K562 (cell line): ENCODE measurements around the gene ZFAND3. TPM values are rescaled to one million over a fixed set of nuclear protein-coding genes. Genes with fewer than 3 reads are reported as not detected.

Experiments used
- CHD1 ChIP-seq: fragments of 200-600 bp; sonication (generic); IDR thresholded peaks from one replicate; pipeline ENCODE4 v1.6.1; 2012; ENCODE audit warnings: mild to moderate bottlenecking, moderate library complexity, low read length, inconsistent platforms
- ELF4 ChIP-seq: fragments of 450-650 bp; formaldehyde crosslinking; IDR thresholded peaks from 2 replicates; pipeline ENCODE4 v1.4.0; 2022; ENCODE audit warnings: missing genetic modification characterization
- EP400 ChIP-seq: fragments of 450-650 bp; IDR thresholded peaks from 2 replicates; pipeline ENCODE4 v1.6.1; 2017; ENCODE audit warnings: antibody characterized with exemption, mild to moderate bottlenecking, moderate library complexity
- ETV1 ChIP-seq: fragments of 450-650 bp; conservative IDR thresholded peaks from 2 replicates; pipeline ENCODE4 v1.6.1; 2016; ENCODE audit warnings: missing genetic modification characterization, control low read depth, low read depth, missing compliant biosample characterization
- ETV6 ChIP-seq, 3 experiments: fragments of 150-350 bp in 1 of 3; sonication (generic) in 1 of 3; formaldehyde crosslinking in 1 of 3; IDR thresholded peaks; 2 replicates each; pipeline versions ENCODE4 v1.6.1 to v1.8.0; 2014 to 2022; ENCODE audit warnings: borderline replicate concordance in 2 of 3, low read depth in 2 of 3, antibody characterized with exemption in 1 of 3, low read length in 1 of 3, mild to moderate bottlenecking in 1 of 3, missing genetic modification reagents in 1 of 3
- HMGXB4 ChIP-seq: sonication (generic); formaldehyde crosslinking; IDR thresholded peaks from 2 replicates; pipeline ENCODE4 v1.8.1; 2023; ENCODE audit warnings: mild to moderate bottlenecking, missing genetic modification reagents
- HNRNPLL ChIP-seq: fragments of 200-400 bp; formaldehyde crosslinking; IDR thresholded peaks from 2 replicates; pipeline ENCODE4 v1.6.1; 2017; ENCODE audit warnings: low read length, low read depth, mild to moderate bottlenecking; ENCODE audit not compliant: poor library complexity, severe bottlenecking
- LARP7 ChIP-seq: fragments of 450-650 bp; IDR thresholded peaks from 2 replicates; pipeline ENCODE4 v1.6.1; 2016
- MLLT1 ChIP-seq, 2 experiments: fragments of 450-650 bp; IDR thresholded peaks; 2 replicates each; pipeline ENCODE4 v1.6.1; 2016
- MNT ChIP-seq, 2 experiments: fragments of 450-650 bp; conservative IDR thresholded peaks; 2 replicates each; pipeline ENCODE4 v1.6.1; 2017; ENCODE audit warnings: mild to moderate bottlenecking in 2 of 2, moderate library complexity in 2 of 2
- PHF21A ChIP-seq: fragments of 450-650 bp; IDR thresholded peaks from 2 replicates; pipeline ENCODE4 v1.6.1; 2017; ENCODE audit warnings: low read depth, borderline replicate concordance
- POLR2AphosphoS2 ChIP-seq: IDR thresholded peaks from 2 replicates; pipeline ENCODE4 v1.6.1; 2012; ENCODE audit warnings: low read length, improper control_type of control experiment
- RFX7 ChIP-seq: fragments of 250-450 bp; sonication (Bioruptor Pico); IDR thresholded peaks from 2 replicates; pipeline ENCODE4 v1.5.1; 2021; ENCODE audit warnings: mild to moderate bottlenecking
- SMARCE1 ChIP-seq: fragments of 450-650 bp; IDR thresholded peaks from 2 replicates; pipeline ENCODE4 v1.7.1; 2016; ENCODE audit warnings: mild to moderate bottlenecking
- SP1 ChIP-seq: sonication (generic); formaldehyde crosslinking; IDR thresholded peaks from 2 replicates; pipeline ENCODE4 v1.8.1; 2022; ENCODE audit warnings: mild to moderate bottlenecking, missing genetic modification reagents
- SPI1 ChIP-seq: IDR thresholded peaks from 2 replicates; pipeline ENCODE4 v1.6.1; 2011; ENCODE audit warnings: low read depth, low read length, control low read depth, borderline replicate concordance
- TEAD1 ChIP-seq, 2 experiments: fragments of 450-650 bp in 1 of 2; sonication (generic) in 1 of 2; formaldehyde crosslinking; IDR thresholded peaks; 2 replicates each; pipeline versions ENCODE4 v1.4.0 to v1.8.0; 2020 to 2022; ENCODE audit warnings: mild to moderate bottlenecking in 2 of 2, missing genetic modification reagents in 1 of 2
- ZNF124 ChIP-seq: sonication (generic); formaldehyde crosslinking; IDR thresholded peaks from 2 replicates; pipeline ENCODE4 v1.8.1; 2022; ENCODE audit warnings: missing genetic modification reagents
- ZNF217 ChIP-seq: sonication (generic); formaldehyde crosslinking; IDR thresholded peaks from 2 replicates; pipeline ENCODE4 v1.8.0; 2022; ENCODE audit warnings: mild to moderate bottlenecking, missing genetic modification reagents
- ZNF436 ChIP-seq: fragments of 250-450, 450-650 bp; sonication (Bioruptor Pico); formaldehyde crosslinking; IDR thresholded peaks from 2 replicates; pipeline ENCODE4 v1.7.0; 2020; ENCODE audit warnings: mild to moderate bottlenecking
- ZNF507 ChIP-seq: conservative IDR thresholded peaks from 2 replicates; pipeline ENCODE4 v1.6.1; 2017; ENCODE audit warnings: missing genetic modification characterization, missing compliant biosample characterization
- ZNF551 ChIP-seq: fragments of 250-450 bp; sonication (Bioruptor Pico); IDR thresholded peaks from 2 replicates; pipeline ENCODE4 v1.5.0; 2021; ENCODE audit warnings: mild to moderate bottlenecking, moderate library complexity
- polyA plus RNA-seq, 8 experiments: library from polyadenylated mRNA; depleted of rRNA in 4 of 8; stranded (reverse) in 5 of 8; unstranded in 3 of 8; fragments of >200 nt; fragmentation: Nextera tagmentation in 2 of 8; fragmentation: Illumina TruSeq in 1 of 8; extraction: Ambion mirVana in 2 of 8; extraction: Trizol in 1 of 8; gene quantifications; 2 replicates each; pipeline versions ENCODE4 v1.2.1 to v1.2.3, GENCODE V29; 2011 to 2014; ENCODE audit warnings: inconsistent platforms in 1 of 8, missing spikeins in 1 of 8
- total RNA-seq, 7 experiments: library from RNA; depleted of rRNA in 6 of 7; stranded (reverse); fragments of >200 nt in 6 of 7; fragmentation: Illumina TruSeq in 2 of 7; extraction: Trizol in 2 of 7; gene quantifications; 2 replicates each; pipeline versions ENCODE4 v1.2.1 to v1.2.3, GENCODE V29; 2011 to 2021; ENCODE audit warnings: low replicate concordance in 1 of 7
- TF ChIP-seq, protein P1 (sequence below): fragments of 450-650 bp; IDR thresholded peaks from 2 replicates; pipeline ENCODE4 v1.6.1; 2016; ENCODE audit warnings: antibody characterized with exemption

ZFAND3 gene
- total and polyA plus RNA-seq, 9 of the 15 experiments (the other 6 are each of a cell fraction or from before 2014, with no cell fraction given) = 0.81 to 26.6 (median 11.8) TPM

DNA sequence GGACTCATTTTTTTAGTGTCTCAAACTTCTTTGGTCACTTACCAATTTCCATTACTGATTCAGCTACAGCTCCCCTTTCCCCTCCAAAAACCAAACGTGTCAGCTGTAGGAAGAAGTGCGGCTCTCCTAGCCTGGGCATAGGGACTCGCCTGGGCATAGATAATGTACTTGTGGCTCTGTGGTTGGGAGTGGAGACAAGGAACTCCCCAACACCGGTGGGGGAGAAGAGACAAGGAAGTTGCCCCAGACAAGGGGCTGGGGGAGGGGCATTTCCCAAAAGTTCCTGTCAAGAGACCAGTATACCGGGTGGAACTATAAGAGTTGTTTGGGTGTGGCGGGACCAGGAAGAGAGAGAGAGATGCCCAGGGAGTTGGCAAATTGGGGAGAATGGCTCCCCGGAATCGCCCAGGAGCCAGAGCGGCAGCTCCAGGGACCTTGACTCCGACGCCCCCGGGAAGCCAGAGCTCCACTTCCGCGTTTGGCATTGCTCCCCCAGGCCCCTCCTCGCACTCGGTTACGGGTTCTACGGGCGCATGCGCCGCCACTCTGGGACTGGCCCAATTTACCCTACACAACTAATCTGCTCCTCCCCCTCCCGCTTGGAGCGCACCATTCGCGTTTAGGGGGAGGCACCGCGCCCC lies 871 bp upstream of the ZFAND3 start (continued):
- TF ChIP-seq MLLT1 (IDR thresholded peaks at IDR 0.05) = peak; percentile 44 to 58; a peak in 1 of 4 replicates
- no peak for TF ChIP-seq MNT (conservative IDR thresholded peaks at IDR 0.05)
- peak; percentile 92 for TF ChIP-seq ETV1 (tag)
- no peak for TF ChIP-seq ZNF551 (CRISPR knock-in tag)
- no peak for TF ChIP-seq LARP7
- no peak for TF ChIP-seq ZNF507 (tag)
- no peak; the same call in 1 of the 2 replicates for TF ChIP-seq HMGXB4 (CRISPR knock-in tag)
- TF ChIP-seq EP400 = peak; percentile 85
- TF ChIP-seq SMARCE1 = peak; percentile 78
- peak; percentile 60; the same call in 1 of the 2 replicates for TF ChIP-seq POLR2AphosphoS2
- TF ChIP-seq HNRNPLL = peak; percentile 84
- no peak for TF ChIP-seq ZNF436
- no peak for TF ChIP-seq PHF21A
- TF ChIP-seq SPI1 = peak; percentile 93
- TF ChIP-seq ELF4 (CRISPR knock-in tag) = peak; percentile 99
- no peak; the same call in 1 of the 2 replicates for TF ChIP-seq RFX7
- peak in 1 of 2 experiments; percentile 55; a peak in 2 of 4 replicates for TF ChIP-seq TEAD1 (CRISPR knock-in tag; IDR thresholded peaks at IDR 0.05)
- no peak for TF ChIP-seq CHD1
- TF ChIP-seq ZNF217 = no peak
- TF ChIP-seq ETV6 (IDR thresholded peaks at IDR 0.05; ENCODE audit: borderline replicate concordance in 1 of 2, low read depth in 2 of 2, low read length in 1 of 2) = peak; percentile 95 to 96
- peak; percentile 59; the same call in 1 of the 2 replicates for TF ChIP-seq ETV6 (CRISPR knock-in tag; IDR thresholded peaks at IDR 0.05; ENCODE audit: borderline replicate concordance)
- TF ChIP-seq ZNF124 = no peak
- TF ChIP-seq, protein P1, sequence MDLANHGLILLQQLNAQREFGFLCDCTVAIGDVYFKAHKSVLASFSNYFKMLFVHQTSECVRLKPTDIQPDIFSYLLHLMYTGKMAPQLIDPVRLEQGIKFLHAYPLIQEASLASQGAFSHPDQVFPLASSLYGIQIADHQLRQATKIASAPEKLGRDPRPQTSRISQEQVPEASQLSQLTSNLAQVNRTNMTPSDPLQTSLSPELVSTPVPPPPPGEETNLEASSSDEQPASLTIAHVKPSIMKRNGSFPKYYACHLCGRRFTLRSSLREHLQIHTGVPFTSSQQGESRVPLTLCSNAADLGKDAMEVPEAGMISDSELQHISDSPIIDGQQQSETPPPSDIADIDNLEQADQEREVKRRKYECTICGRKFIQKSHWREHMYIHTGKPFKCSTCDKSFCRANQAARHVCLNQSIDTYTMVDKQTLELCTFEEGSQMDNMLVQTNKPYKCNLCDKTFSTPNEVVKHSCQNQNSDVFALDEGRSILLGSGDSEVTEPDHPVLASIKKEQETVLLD = peak; percentile 95
- no peak for TF ChIP-seq SP1 (CRISPR knock-in tag)
